HEK293T (cell line): Measurements from ENCODE around the gene SURF2.
A peak's percentile ranks its signal among the peaks of the same experiment; 100 is the strongest.

Experiments
- CTCF ChIA-PET: fragments of 350-600 bp; formaldehyde crosslinking; extraction: SDS; loops from one replicate; lab custom pipeline; 2021; ENCODE audit warnings: antibody characterized with exemption, inconsistent platforms; lab: Yijun Ruan, JAX
- POLR2A ChIA-PET: fragments of 350-600 bp; formaldehyde crosslinking; extraction: SDS; loops from one replicate; lab custom pipeline; 2020; ENCODE audit warnings: antibody characterized with exemption, inconsistent platforms; lab: Yijun Ruan, JAX
- DNase-seq: peaks from one replicate; pipeline ENCODE4 v3.0.0; 2012; ENCODE audit warnings: mixed read lengths; ENCODE audit errors: extremely low spot score
- ARNT ChIP-seq: fragments of 450-650 bp; IDR thresholded peaks from 2 replicates; pipeline ENCODE4 v1.6.1; 2017; ENCODE audit warnings: mild to moderate bottlenecking
- BHLHE40 ChIP-seq: fragments of 450-650 bp; IDR thresholded peaks from 2 replicates; pipeline ENCODE4 v1.6.1; 2016; ENCODE audit warnings: mild to moderate bottlenecking, moderate library complexity, borderline replicate concordance
- CTBP1 ChIP-seq: fragments of 450-650 bp; IDR thresholded peaks from 2 replicates; pipeline ENCODE4 v1.6.1; 2016; ENCODE audit warnings: borderline replicate concordance
- ELF4 ChIP-seq: fragments of 450-650 bp; IDR thresholded peaks from 2 replicates; pipeline ENCODE4 v1.6.1; 2017; ENCODE audit warnings: antibody characterized with exemption
- FOXA1 ChIP-seq: fragments of 450-650 bp; IDR thresholded peaks from 2 replicates; pipeline ENCODE4 v1.6.1; 2016; ENCODE audit warnings: mild to moderate bottlenecking
- FOXK2 ChIP-seq: fragments of 450-650 bp; IDR thresholded peaks from 2 replicates; pipeline ENCODE4 v1.6.1; 2016; ENCODE audit warnings: mild to moderate bottlenecking
- FOXM1 ChIP-seq: fragments of 450-650 bp; IDR thresholded peaks from 2 replicates; pipeline ENCODE4 v1.6.1; 2017; ENCODE audit warnings: mild to moderate bottlenecking, borderline replicate concordance
- HDGF ChIP-seq: fragments of 450-650 bp; IDR thresholded peaks from 2 replicates; pipeline ENCODE4 v1.6.1; 2017; ENCODE audit warnings: antibody characterized with exemption, borderline replicate concordance
- L3MBTL2 ChIP-seq: fragments of 450-650 bp; conservative IDR thresholded peaks from 2 replicates; pipeline ENCODE4 v1.6.1; 2016; ENCODE audit warnings: mild to moderate bottlenecking
- LEF1 ChIP-seq: fragments of 450-650 bp; IDR thresholded peaks from 2 replicates; pipeline ENCODE4 v1.6.1; 2017; ENCODE audit warnings: mild to moderate bottlenecking, borderline replicate concordance
- NFRKB ChIP-seq: fragments of 450-650 bp; IDR thresholded peaks from 2 replicates; pipeline ENCODE4 v1.6.1; 2016; ENCODE audit warnings: mild to moderate bottlenecking, moderate library complexity
- SP1 ChIP-seq: fragments of 450-650 bp; IDR thresholded peaks from 2 replicates; pipeline ENCODE4 v1.6.1; 2017
- SUZ12 ChIP-seq: fragments of 450-650 bp; IDR thresholded peaks from 2 replicates; pipeline ENCODE4 v1.6.1; 2016; ENCODE audit warnings: mild to moderate bottlenecking
- TARDBP ChIP-seq: fragments of 450-650 bp; IDR thresholded peaks from 2 replicates; pipeline ENCODE4 v1.6.1; 2016
- ZNF384 ChIP-seq: fragments of 450-650 bp; IDR thresholded peaks from 2 replicates; pipeline ENCODE4 v1.6.1; 2016
- TF ChIP-seq, protein P1 (sequence below): fragments of 450-650 bp; IDR thresholded peaks from 2 replicates; pipeline ENCODE4 v1.6.1; 2016

SURF2 gene

DNA sequence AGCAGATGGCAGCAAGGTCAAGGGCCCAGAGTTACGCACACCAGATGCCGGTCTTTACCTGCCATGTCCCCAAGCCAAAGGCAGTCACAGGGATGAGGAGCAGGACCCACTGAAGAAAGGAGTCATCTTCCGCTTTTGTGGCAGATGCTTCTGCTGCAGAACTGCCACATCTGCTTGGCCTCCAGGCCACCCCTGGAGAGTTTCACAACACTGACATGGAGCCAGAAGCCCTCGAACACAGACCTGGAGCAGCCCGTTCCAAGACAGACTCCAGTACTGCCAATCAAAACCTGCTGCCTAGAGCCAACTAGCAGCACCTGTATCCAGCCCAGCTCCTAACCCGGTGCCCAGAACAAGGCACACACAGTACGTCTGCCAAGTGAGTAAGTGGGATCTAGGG, 1.6 kb upstream of the SURF2 start:
- POLR2A ChIA-PET, result interaction anchor here (1.3 to 3.0 kb wide), 4 partner anchors 8 to 25 kb away, joined by 3 to 12 read pairs (median 6); no protein-coding TSS in a partner anchor
- TF ChIP-seq FOXM1 (no peak), TARDBP (no peak), HDGF (no peak), ZNF384 (no peak)
- CTCF ChIA-PET, result interaction anchor here (1.5 kb wide), 1 partner anchor 13 kb away, joined by 4 read pairs; no protein-coding TSS in a partner anchor
- no peak for DNase-seq

DNA sequence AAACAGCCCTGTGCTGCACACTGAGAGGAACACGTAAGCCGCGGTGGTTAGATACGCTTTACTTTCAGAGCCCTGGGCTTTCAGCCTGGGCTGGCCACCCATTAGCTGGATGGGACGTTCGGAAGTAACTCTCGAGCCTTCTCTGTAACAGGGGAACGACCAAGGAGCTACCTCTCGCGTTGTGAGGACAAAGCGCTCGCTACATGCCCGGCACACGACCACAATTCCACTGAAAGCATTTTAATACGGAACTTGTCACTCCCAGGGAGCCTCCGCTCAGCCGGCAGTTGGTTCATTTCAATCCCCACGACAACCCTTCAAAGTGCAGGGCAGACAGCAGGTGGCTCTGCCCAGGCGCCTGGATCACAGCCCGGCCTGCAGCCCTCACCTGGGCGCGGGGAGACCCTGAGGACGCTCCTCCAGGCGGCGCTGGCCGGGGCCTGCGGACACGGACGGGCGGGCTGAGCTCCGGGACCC, 431 bp upstream of the SURF2 start:
- ChIA-PET CTCF (interaction anchor here (0.6 to 1.5 kb wide), 3 partner anchors 9 to 1989 kb away, joined by 3 to 4 read pairs (median 3); no protein-coding TSS in a partner anchor), POLR2A (interaction anchor here (0.7 to 3.0 kb wide), 11 partner anchors 8 to 135 kb away, joined by 3 to 20 read pairs (median 4); partner anchors contain the start of genes MED22, REXO4 and RPL7A)
- TF ChIP-seq FOXK2 (no peak), HDGF (no peak), SUZ12 (no peak), FOXA1 (no peak), SP1 (no peak), TARDBP (no peak), LEF1 (no peak), CTBP1 (no peak), ZNF384 (no peak), NFRKB (no peak), ELF4 (no peak), BHLHE40 (no peak)
- TF ChIP-seq, protein P1, sequence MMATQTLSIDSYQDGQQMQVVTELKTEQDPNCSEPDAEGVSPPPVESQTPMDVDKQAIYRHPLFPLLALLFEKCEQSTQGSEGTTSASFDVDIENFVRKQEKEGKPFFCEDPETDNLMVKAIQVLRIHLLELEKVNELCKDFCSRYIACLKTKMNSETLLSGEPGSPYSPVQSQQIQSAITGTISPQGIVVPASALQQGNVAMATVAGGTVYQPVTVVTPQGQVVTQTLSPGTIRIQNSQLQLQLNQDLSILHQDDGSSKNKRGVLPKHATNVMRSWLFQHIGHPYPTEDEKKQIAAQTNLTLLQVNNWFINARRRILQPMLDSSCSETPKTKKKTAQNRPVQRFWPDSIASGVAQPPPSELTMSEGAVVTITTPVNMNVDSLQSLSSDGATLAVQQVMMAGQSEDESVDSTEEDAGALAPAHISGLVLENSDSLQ, result no peak
- no peak for DNase-seq

DNA sequence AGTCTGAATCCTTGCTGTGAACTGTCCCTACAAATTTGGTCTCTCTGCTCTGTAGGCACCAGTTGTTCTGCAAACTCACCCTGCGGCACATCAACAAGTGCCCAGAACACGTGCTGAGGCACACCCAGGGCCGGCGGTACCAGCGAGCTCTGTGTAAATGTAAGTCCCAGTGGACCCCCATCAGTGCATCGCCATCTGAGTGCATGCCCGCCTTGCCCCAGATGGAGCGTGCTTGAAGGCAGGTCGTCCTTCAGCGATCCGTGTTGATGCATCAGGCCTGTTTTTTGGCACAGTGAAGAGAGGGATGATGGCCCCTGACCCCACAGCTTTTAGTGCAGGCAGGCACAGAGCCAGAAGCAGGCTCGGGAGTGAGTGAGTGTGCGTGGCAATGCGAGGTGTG, 1.3 kb downstream of the SURF2 start:
- ChIA-PET CTCF (interaction anchor here (1.0 kb wide), 1 partner anchor 47 kb away, joined by 3 read pairs; no protein-coding TSS in a partner anchor), POLR2A (interaction anchor here (1.1 to 3.0 kb wide), 3 partner anchors 10 to 17 kb away, joined by 7 to 20 read pairs (median 12); partner anchors contain the start of genes MED22 and RPL7A)
- TF ChIP-seq ELF4 (no peak), LEF1 (no peak), FOXK2 (no peak), FOXA1 (no peak), SUZ12 (no peak), SP1 (no peak), ZNF384 (no peak), TARDBP (no peak), NFRKB (no peak), BHLHE40 (no peak), L3MBTL2 (no peak), FOXM1 (no peak), ARNT (no peak), CTBP1 (no peak), HDGF (no peak)
- TF ChIP-seq, protein P1, result no peak
- no peak for DNase-seq

DNA sequence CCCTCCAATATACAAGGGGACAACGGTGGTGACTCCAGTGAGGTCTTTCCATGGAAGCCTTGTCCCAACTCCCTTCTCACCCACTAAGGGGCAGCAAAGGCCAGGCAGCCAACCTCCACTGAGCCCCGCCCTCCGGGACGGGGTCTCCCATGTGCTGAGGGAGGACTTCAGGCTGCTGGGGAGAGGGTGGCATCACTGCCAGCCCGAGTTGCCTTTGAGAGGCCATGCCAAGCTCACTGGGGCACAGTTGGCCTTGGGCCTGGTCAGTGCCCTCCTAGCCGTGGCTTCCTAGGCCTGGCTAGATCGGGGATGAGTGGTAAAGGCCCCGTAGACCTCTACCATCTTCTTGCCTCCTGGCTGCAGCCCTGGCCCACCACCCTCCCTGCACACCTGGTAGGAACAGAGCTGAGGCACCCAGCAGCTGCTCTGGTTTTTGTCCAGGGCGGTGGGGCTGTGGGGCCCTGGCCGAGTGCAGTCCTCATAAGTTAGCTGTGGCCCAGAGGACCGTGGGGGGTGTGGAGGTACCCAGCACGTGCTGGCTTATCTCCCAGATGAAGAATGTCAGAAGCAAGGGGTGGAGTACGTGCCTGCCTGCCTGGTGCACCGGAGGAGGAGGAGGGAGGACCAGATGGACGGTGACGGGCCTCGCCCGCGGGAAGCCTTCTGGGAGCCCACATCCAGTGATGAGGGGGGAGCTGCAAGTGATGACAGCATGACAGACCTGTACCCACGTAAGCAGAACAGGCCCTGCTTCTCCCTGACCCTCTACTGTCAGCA, 3.2 kb downstream of the SURF2 start:
- TF ChIP-seq SUZ12, result no peak
- no peak for TF ChIP-seq LEF1
- POLR2A ChIA-PET, result interaction anchor here (0.8 to 1.8 kb wide), 4 partner anchors 9 to 15 kb away, joined by 3 to 7 read pairs (median 4); partner anchors contain the start of genes MED22 and RPL7A
- CTCF ChIA-PET, result interaction anchor here (0.7 kb wide), 1 partner anchor 25 kb away, joined by 6 read pairs; no protein-coding TSS in a partner anchor
- peak; percentile 57 for DNase-seq

DNA sequence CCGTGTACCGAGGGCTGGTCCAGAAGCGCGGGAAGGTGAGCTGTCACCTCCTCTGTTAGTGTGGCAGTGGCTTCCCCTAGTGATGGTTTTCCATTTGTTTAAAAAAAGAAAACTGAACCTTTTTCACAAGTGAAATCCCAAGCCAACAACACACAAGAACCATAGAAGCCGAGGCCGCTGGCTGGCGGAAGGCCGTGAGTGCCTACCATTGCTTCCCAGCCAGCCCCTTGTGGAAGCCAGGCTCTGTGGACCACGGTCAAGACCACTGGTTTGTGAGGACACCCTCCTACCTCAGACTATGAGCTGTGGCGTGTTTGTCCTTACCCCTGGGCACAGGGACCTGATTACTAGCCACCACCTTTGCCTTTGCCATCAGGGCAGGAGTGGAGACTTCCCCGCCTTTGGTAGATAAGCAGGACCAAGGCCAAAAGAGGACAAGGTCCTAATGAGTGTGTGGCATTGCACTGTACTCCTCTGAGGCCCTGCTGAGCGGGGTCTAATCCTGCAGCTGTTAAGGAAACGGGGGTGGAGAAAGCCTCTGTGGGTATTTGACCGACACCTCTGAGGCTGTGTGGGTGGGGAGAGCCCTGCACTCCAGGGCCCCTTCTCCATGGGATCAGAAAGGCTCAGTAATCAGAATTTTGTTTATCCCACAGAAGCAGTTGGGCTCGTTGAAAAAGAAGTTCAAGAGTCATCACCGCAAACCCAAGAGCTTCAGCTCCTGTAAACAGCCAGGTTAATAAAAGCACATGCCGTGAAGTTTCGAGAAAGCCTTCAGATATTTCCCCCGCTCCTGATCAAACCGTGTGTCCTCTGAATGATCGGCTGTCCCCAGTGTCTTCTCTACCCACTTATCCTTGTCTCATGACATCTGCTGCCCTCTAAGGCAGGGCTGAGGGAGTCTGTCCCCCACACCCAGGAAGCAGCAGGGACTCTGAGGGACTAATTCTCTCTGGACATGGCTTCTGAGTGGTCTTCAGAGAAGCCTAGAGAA, 4.3 kb downstream of the SURF2 start:
- CTCF ChIA-PET, result no interaction called here
- TF ChIP-seq ELF4 (no peak), CTBP1 (no peak), HDGF (no peak), ARNT (no peak), FOXA1 (no peak), SUZ12 (no peak), TARDBP (no peak), L3MBTL2 (no peak), LEF1 (no peak), FOXK2 (no peak), FOXM1 (no peak), NFRKB (no peak), SP1 (no peak), ZNF384 (no peak), BHLHE40 (no peak)
- TF ChIP-seq, protein P1, result no peak
- POLR2A ChIA-PET, result interaction anchor here (0.8 to 1.8 kb wide), 3 partner anchors 9 to 14 kb away, joined by 3 to 7 read pairs (median 4); partner anchors contain the start of genes MED22 and RPL7A
- no peak for DNase-seq
